DOHH2 (cell line): ENCODE results near the gene C15orf61.
A peak's percentile ranks its signal among the peaks of the same experiment; 100 is the strongest.

Experiments
- H3F3A ChIP-seq: fragments of 200-600 bp; sonication (generic), shearing (Covaris generic); 2 replicates; pipeline ENCODE4 v1.6.0; 2016; ENCODE audit warnings: antibody characterized with exemption, mild to moderate bottlenecking; ENCODE audit not compliant: control insufficient read depth, insufficient read depth
- H3K27ac ChIP-seq: fragments of 200-600 bp; sonication (generic); 2 replicates; pipeline ENCODE4 v1.5.1; 2014; ENCODE audit warnings: low read depth, mild to moderate bottlenecking, low read length, moderate library complexity
- H3K27me3 ChIP-seq: fragments of 200-600 bp; sonication (generic); 2 replicates; pipeline ENCODE4 v1.6.1; 2014; ENCODE audit warnings: mild to moderate bottlenecking, low read length, mixed read lengths; ENCODE audit not compliant: control insufficient read depth
- H3K36me3 ChIP-seq: fragments of 200-600 bp; sonication (generic); 2 replicates; pipeline ENCODE4 v1.6.1; 2014; ENCODE audit warnings: mild to moderate bottlenecking, low read length, moderate library complexity, mixed read lengths; ENCODE audit not compliant: control insufficient read depth
- H3K4me1 ChIP-seq: fragments of 200-600 bp; sonication (generic); 2 replicates; pipeline ENCODE4 v1.6.1; 2014; ENCODE audit warnings: mild to moderate bottlenecking, low read length, mixed read lengths; ENCODE audit not compliant: control insufficient read depth
- H3K4me2 ChIP-seq: fragments of 200-600 bp; sonication (generic); 2 replicates; pipeline ENCODE4 v1.6.0; 2014; ENCODE audit warnings: mild to moderate bottlenecking, low read length, moderate library complexity
- H3K4me3 ChIP-seq: fragments of 200-600 bp; sonication (generic); 2 replicates; pipeline ENCODE4 v1.5.1; 2014; ENCODE audit warnings: mild to moderate bottlenecking, low read length, mixed read lengths
- H3K79me2 ChIP-seq: fragments of 200-600 bp; sonication (generic); 2 replicates; pipeline ENCODE4 v1.6.1; 2014; ENCODE audit warnings: mild to moderate bottlenecking, low read length, mixed read lengths; ENCODE audit not compliant: control insufficient read depth
- H3K9me2 ChIP-seq: fragments of 200-600 bp; sonication (generic); replicated peaks from 2 replicates; pipeline ENCODE4 v1.6.1; 2014; ENCODE audit warnings: mild to moderate bottlenecking, low read length, mixed read lengths; ENCODE audit not compliant: control insufficient read depth
- H3K9me3 ChIP-seq: fragments of 200-600 bp; sonication (generic); 2 replicates; pipeline ENCODE4 v1.6.1; 2014; ENCODE audit warnings: antibody characterized with exemption, low read length, mixed read lengths; ENCODE audit not compliant: control insufficient read depth, insufficient read depth
- H4K20me1 ChIP-seq: fragments of 200-600 bp; sonication (generic); 2 replicates; pipeline ENCODE4 v1.6.0; 2014; ENCODE audit warnings: low read depth, mild to moderate bottlenecking, antibody characterized with exemption, low read length, moderate library complexity; ENCODE audit not compliant: control insufficient read depth, insufficient read depth
- EZH2phosphoT487 ChIP-seq: fragments of 200-600 bp; sonication (generic); IDR thresholded peaks from 2 replicates; pipeline ENCODE4 v1.6.1; 2017; ENCODE audit warnings: borderline replicate concordance, mild to moderate bottlenecking, antibody characterized with exemption, low read length, moderate library complexity, mixed read lengths
- TF ChIP-seq, protein P1 (sequence below): fragments of 200-600 bp; sonication (generic); IDR thresholded peaks from one replicate; pipeline ENCODE4 v1.5.1; 2014; ENCODE audit warnings: antibody characterized with exemption, mild to moderate bottlenecking, low read depth, low read length; ENCODE audit not compliant: poor library complexity, severe bottlenecking

The C15orf61 gene

DNA sequence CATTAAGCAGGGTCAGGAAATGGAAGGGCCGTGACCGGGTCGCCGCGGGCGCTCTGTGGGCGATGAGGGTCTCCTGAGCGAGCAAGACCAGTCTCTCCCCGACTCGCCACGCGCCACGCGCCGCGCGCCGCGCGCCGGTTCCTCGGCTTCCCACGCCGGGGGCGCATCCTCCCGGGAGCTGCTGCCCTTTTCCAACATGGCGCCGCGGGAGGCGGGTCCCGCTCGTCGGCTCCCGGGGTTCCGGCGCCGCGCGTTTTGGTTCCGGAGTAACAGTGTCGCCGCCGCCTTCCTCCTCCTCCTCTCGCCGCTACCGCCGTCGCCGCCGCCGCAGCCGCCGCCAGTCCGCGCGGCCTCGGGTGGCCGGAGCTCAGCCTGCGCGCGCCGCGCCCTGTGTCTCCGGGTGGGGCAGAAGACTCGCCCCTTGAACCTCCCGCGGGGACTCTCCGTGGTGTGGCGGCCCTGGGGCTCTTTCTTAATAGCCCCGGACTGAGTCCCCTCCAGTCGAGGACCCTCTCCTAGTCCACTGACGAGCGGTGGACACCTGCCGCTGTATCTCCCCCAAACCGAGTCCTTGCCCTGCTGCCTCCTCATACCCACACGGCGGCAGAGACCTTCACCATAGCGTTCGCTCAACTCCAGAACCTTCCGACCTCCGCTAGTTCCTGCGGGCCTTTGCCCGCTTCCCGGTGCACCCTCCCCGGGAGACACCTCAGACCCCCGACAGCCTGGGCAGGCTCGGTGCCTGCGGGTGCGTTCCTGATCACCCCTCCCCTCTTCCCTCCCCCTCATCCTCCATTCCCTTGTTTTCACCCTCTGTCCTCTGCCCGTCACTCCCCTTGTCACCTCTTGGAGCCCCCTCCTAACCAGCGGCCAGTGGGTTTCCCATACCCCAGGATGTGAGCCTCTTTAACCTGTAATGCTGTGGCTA lies 21.8 kb downstream of the C15orf61 start, which contains the start of gene MAP2K5:
Gene MAP2K5, plus strand, starts transcription at position 284 of the 928 bp plus-strand sequence. Its CDS starts 633 bp downstream, at position 917.
- peaks cover 7% of the 10 kb centered on the region; the same call in 1 of the 2 replicates for H3K36me3 ChIP-seq
- H3K27me3 ChIP-seq, result no peaks in the 10 kb centered on the region
- no peaks in the 10 kb centered on the region for H4K20me1 ChIP-seq
- TF ChIP-seq, protein P1, sequence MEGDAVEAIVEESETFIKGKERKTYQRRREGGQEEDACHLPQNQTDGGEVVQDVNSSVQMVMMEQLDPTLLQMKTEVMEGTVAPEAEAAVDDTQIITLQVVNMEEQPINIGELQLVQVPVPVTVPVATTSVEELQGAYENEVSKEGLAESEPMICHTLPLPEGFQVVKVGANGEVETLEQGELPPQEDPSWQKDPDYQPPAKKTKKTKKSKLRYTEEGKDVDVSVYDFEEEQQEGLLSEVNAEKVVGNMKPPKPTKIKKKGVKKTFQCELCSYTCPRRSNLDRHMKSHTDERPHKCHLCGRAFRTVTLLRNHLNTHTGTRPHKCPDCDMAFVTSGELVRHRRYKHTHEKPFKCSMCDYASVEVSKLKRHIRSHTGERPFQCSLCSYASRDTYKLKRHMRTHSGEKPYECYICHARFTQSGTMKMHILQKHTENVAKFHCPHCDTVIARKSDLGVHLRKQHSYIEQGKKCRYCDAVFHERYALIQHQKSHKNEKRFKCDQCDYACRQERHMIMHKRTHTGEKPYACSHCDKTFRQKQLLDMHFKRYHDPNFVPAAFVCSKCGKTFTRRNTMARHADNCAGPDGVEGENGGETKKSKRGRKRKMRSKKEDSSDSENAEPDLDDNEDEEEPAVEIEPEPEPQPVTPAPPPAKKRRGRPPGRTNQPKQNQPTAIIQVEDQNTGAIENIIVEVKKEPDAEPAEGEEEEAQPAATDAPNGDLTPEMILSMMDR, result no peak
- no peak for TF ChIP-seq EZH2phosphoT487
- H3F3A ChIP-seq, result peaks cover 15% of the 10 kb centered on the region
- H3K4me1 ChIP-seq, result peaks cover 52% of the 10 kb centered on the region
- H3K9me3 ChIP-seq, result no peaks in the 10 kb centered on the region
- H3K9me2 ChIP-seq, result no peaks in the 10 kb centered on the region
- peak within 1 kb of the TSS; percentile 91 for H3K4me2 ChIP-seq
- no peaks in the 10 kb centered on the region for H3K79me2 ChIP-seq
- peak within 1 kb of the TSS; percentile 66 for H3K27ac ChIP-seq
- H3K4me3 ChIP-seq, result peak within 1 kb of the TSS; percentile 98

DNA sequence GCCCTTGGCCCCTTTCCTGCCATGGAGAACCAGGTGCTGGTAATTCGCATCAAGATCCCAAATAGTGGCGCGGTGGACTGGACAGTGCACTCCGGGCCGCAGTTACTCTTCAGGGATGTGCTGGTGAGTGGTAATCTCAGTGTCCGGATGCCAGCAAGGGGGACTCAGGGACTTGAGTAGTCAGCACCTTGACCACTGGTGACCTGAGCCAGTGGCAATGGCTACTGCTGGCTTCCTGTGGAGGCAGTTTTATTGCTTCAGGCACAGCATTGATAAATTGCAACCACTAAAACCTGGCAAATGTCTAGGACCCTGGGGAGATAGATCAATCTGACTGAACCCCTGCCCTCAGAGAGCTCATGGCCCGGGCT lies 22.4 kb downstream of the C15orf61 start:
- H3K9me2 ChIP-seq, result no peaks in the 10 kb centered on the region
- H3K4me2 ChIP-seq, result peak overlapping the region; percentile 91
- H3K79me2 ChIP-seq, result no peaks in the 10 kb centered on the region
- no peaks in the 10 kb centered on the region for H3K27me3 ChIP-seq
- peak overlapping the region; percentile 98 for H3K4me3 ChIP-seq
- no peaks in the 10 kb centered on the region for H4K20me1 ChIP-seq
- peaks cover 20% of the 10 kb centered on the region for H3F3A ChIP-seq
- H3K9me3 ChIP-seq, result no peaks in the 10 kb centered on the region
- no peak overlapping the region for H3K27ac ChIP-seq
- H3K4me1 ChIP-seq, result peaks cover 58% of the 10 kb centered on the region
- peaks cover 7% of the 10 kb centered on the region; the same call in 1 of the 2 replicates for H3K36me3 ChIP-seq
- TF ChIP-seq, protein P1, result no peak
- TF ChIP-seq EZH2phosphoT487, result no peak

- H3K36me3 ChIP-seq, result peaks cover 7% of the 10 kb centered on the region; the same call in 1 of the 2 replicates
- peaks cover 28% of the 10 kb centered on the region for H3F3A ChIP-seq
- H3K4me2 ChIP-seq, result no peak overlapping the region
- H3K9me2 ChIP-seq, result no peaks in the 10 kb centered on the region
- H3K4me3 ChIP-seq, result no peak overlapping the region
- no peak for TF ChIP-seq EZH2phosphoT487
- TF ChIP-seq, protein P1, result no peak
- no peaks in the 10 kb centered on the region for H3K27me3 ChIP-seq
- no peak overlapping the region for H3K27ac ChIP-seq
- peaks cover 6% of the 10 kb centered on the region; the same call in 1 of the 2 replicates for H3K79me2 ChIP-seq
- H3K9me3 ChIP-seq, result no peaks in the 10 kb centered on the region
- H4K20me1 ChIP-seq, result no peaks in the 10 kb centered on the region
- H3K4me1 ChIP-seq, result peaks cover 61% of the 10 kb centered on the region
These were observed 23.5 kb downstream of the C15orf61 start for GRCh38 chr15:67544475-67544874.
